Heart left ventricle (tissue), 13 donors: Measurements from ENCODE around the gene MRPL17.

Experiments
- POLR2A ChIP-seq, 2 donors: fragments of 450-650 bp; IDR thresholded peaks; one replicate each; pipeline ENCODE4 v1.6.1; 2017; ENCODE audit warnings: antibody characterized with exemption in 2 of 2, mild to moderate bottlenecking in 2 of 2, moderate library complexity in 2 of 2
- TF ChIP-seq, protein P1 (sequence below), 12 donors: fragments of 200-600 bp; sonication (generic) in 4 of 12; IDR thresholded peaks; one replicate each; pipeline versions ENCODE4 v1.5.0 to v1.8.0; 2018 to 2022; ENCODE audit warnings: antibody characterized with exemption in 12 of 12, mild to moderate bottlenecking in 5 of 12
- donor health status: ischemic (EF 13 %, LVEDD 7.1; RV severe dilation, severe dysfunction).
- donor health status: DM: no; HTN: yes; CAD: no.
- donor health status: DM: no; HTN: no; CAD: no.
- donor health status: ischemic (EF 25% LVEDD 6.9; RV normal size, moderate dysfunction).
- donor health status: ischemic (EF 25% LVEDD 5.7; RV mildly dilated, moderate dysfunction).
- donor health status: ischemic (EF 35%, LVEDD 5.7; RV mildly dilated, moderate dysfunction).
- donor health status: nonischemic (EF 11% LVEDD 7.7; RV severe dilation, severe dysfunction).
- donor health status: DM: yes; HTN: yes; CAD: no.
- donor health status: PGD.
- donor health status: ischemic (EF 29% LVEDD 5.4; RV normal size, mild dysfunction).
- donor health status: nonischemic (EF 23%, LVEDD 6.1; RV moderate dilation, normal function).

DNA sequence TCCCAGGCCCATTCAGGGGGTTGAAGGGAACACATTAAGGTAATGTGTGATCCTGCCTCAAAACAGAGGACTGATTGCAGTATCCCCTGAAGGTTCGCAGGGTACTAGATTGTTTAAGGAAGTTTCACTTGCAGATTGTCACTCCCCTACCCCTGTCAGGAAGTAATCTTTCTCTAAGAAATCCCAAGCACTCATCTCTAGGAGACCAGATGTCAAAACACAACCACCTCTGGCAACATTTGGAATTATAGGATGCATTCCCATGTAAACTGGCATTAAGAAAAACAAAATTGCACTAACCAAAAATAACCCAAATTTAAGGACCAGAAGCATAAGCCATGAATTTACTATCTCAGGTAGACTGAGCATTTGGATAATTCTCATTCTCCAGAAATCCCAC, 1.6 kb downstream of the MRPL17 start:
- TF ChIP-seq POLR2A (IDR thresholded peaks at IDR 0.05): no peak
- TF ChIP-seq, protein P1, sequence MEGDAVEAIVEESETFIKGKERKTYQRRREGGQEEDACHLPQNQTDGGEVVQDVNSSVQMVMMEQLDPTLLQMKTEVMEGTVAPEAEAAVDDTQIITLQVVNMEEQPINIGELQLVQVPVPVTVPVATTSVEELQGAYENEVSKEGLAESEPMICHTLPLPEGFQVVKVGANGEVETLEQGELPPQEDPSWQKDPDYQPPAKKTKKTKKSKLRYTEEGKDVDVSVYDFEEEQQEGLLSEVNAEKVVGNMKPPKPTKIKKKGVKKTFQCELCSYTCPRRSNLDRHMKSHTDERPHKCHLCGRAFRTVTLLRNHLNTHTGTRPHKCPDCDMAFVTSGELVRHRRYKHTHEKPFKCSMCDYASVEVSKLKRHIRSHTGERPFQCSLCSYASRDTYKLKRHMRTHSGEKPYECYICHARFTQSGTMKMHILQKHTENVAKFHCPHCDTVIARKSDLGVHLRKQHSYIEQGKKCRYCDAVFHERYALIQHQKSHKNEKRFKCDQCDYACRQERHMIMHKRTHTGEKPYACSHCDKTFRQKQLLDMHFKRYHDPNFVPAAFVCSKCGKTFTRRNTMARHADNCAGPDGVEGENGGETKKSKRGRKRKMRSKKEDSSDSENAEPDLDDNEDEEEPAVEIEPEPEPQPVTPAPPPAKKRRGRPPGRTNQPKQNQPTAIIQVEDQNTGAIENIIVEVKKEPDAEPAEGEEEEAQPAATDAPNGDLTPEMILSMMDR (IDR thresholded peaks at IDR 0.05): no peak
